Activated naive CD4-positive, alpha-beta T cell (primary cell): ENCODE data around the gene HSPA14.
"Not testable (repeated sequence)": the region's sequence is repeated elsewhere in the genome, so short reads cannot be mapped to it uniquely, and the experiment has no call there.

ENCODE experiments used
- DNase-seq, 4 experiments: peaks; one replicate each; lab custom pipeline; 2025; lab: John Stamatoyannopoulos, UW

HSPA14 gene

DNA sequence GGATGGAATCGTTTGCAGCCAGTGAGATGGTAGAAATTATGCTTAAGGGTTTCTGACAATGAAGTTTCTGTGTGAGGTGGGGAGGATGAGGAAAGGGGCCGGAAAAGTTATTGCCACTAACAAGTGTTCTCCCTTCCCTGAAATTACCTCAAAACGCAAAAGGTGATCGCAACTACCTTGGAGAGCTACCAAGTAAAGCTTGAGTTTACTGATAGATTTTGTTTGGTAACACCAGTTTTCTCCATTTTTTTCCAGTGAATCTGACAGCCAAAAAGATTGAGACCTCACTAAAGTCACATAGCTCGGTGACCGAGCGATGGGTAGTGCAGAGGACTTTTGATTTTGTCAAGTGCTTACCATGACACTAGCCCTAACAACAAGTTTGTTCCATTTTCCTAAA is 42.1 kb downstream of the HSPA14 start:
- DNase-seq: no peak

DNA sequence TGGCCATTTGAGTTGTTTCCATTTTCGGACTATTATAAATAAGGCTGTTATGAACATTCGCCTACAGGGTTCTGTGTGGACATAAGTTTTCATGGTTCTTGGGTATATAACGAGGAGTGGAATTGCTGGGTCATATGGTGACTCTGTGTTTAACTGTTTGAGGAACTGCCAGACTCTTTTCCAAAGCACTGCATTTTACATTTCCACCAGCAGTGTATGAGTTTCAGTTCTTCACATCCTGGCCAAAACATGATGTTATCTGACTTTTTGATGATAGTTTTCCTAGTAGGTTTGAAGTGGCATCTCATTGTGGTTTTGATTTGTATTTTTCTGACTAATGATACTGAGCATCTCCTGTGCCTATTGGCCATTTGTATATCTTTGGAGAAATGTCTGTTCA is 46.0 kb downstream of the HSPA14 start:
- no peak for DNase-seq

DNA sequence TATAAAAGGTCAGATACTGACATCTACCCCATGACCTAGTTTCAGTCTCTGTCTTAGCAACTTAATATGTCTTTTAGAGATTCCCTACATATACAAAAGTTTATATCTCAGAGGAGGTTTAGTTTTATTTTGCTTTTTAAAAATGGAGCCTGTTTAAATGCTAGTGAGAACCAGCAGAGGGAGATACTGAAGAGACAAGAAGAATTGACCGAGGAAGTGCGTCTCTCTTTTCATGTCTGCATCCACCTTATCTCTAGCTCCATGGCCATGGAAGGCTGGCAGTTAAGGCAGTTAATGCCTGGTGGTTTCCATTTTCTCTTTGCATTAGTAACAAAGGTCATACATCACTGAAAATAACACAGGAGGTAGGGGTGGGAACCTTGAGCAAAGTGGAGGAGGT is 51.2 kb downstream of the HSPA14 start:
- DNase-seq: no peak

DNA sequence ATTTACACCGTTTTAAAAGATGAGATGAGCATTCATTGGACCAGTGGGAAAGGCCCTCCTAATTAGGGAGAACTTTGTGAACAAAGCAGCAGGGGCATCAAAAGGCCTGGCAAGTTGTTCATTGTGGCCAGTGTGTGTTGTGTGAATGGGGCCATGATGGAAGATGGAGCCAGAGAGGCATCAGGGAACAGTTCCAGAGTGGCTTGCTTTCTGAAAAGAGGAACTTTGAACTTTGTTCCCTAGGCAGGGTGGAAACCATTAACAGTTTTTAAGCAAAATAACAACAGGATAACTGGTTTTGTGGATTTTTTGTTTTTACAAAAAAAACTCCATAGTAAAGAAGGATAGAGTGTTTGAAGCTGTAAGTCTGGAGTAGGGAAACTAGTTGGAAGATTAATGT is 53.0 kb downstream of the HSPA14 start:
- DNase-seq: no peak

DNA sequence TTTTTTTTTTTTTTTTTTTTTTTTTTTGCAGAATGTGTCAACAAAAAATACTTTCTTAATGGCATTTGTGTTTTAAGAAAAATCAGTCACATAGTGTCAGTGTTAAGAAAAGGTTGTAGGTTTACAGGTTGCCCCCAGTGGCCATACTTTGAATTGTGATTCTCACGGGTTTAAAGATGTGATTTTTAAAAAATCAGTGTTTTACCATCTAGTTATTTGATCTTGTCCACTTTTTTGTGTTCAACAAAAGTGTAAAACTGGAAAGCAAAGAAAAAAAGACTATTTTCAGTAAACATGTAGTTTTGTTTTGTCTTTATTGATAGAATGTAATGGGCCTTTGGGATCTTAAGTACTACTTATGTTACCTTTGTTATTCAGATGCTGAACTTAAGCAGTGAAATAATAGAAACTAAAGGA is 66.2 kb downstream of the HSPA14 start:
- no peak for DNase-seq

DNA sequence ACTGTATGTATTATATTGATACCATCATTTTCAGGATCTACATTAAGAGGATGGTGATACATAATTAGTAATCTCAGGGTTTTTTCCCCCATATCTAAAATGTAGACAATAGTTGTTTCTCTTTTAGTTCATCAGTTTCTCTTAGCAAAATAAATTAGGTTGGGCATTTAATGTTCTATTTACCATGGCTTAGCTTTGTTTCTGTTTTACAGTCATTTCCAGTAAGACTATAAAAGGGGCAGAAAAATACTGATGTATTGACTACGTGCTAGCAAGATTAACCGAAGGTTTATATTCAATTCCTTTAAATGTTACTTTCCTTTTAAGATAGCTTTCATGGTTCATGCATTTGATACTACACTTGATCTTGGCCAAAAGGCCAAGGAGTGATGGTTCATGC is 66.8 kb downstream of the HSPA14 start:
- no peak for DNase-seq

DNA sequence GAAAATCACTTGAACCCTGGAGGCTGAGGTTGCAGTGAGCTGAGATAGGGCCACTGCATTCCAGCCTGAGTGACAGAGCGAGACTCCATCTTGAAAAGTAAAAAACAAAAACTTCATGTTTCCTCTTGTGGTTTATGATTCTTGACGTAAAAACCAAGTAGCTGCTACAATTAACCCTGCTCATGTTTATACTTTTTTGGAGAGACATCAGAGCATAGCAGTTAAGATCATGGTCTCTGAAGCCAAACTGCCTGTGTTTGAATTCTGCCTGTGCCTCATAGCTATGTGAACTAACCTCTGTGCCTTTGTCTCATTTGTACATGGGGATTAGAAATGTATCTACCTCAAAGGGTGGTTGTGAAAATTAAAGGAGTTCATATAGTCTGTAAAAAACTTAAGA is 67.8 kb downstream of the HSPA14 start:
- DNase-seq: no peak

DNA sequence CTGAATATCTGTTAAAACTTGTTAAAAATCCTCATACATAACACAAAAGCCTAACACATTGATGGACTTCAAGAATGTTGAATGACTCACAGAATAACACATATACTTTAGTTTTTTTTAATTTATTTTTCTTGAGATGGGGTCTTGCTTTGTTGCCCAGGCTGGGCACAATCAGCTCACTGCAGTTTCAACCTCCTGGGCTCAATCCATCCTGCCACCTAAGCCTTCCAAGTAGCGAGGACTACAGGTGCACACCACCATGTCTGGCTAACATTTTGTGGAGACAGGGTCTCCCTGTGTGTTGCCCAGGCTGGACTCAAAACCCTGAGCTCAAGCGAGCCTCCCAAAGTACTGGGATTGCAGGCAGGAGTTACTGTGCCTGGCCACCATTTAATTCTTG is 68.7 kb downstream of the HSPA14 start:
- DNase-seq: no peak

DNA sequence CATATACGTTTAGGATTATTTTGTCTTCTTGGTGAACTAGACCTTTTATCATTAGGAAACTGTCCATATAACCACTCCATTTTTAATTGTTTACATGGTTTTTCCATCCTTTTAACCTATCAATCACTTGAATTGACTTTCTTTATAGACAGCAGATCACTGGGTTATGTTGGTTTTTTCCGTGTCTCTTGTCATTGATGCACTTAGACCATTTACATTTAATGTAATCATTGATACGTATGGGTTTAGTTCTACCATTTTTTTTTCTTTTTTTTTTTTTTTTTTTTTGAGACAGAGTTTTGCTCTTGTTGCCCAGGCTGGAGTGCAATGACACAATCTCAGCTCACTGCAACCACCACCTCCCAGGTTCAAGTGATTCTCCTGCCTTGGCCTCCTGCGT is 69.5 kb downstream of the HSPA14 start:
- not testable (repeated sequence) for DNase-seq

DNA sequence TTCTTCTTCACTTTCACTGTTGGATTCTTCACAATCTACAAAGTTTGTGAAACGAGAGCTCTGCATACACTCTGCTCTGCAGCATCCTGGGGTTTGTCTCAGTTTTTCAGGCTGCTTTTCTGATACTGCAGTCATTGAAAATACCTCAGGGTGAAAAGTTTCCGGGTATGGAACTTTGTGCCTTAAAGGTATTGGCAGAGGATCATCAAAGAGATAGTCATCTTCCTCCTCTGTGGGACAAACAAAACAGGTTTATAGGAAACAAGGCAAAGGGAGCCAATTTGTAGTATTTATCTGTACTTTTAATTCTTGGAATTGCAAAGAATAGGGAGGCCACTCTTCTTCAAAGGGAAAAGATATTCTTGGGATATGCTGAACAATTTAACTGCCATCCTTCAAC is 71.0 kb downstream of the HSPA14 start:
- DNase-seq: no peak

DNA sequence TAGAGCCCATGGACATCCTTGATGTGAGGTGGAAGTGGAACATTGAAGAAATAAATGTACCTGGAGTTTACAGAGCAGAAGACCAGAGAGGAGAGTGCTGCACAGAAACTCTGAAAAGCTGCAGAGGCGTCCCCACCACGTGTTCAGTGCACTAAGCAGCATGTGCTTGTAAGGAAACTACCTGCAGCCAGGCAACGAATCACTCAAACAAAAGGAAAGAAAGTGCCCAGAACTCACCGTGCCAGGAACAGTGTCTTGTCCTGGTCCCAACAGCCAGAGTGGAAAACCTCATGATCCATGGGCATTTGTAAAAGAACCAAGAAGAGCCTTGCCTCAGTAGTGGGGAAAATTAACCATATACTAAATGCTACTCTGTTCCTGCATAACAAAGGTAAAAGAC is 72.8 kb downstream of the HSPA14 start:
- no peak for DNase-seq

DNA sequence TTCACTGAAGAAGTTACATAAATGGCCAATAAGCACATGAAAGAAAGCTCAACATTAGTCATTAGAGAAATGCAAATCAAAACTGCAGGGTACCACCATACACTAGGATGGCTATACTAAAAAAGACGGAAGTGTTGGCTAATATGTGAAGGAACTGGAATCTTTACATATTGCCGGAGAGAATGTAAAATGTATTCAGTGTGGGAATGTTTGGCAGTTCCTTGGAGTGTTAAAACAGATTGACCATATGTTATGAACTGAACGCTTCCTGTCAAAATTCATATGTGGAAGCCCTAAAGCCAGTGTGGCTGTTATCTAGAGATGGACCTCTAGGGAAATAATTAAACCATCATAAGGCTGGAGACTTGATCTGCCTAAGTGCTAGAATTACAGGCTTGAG is 73.7 kb downstream of the HSPA14 start:
- no peak for DNase-seq

DNA sequence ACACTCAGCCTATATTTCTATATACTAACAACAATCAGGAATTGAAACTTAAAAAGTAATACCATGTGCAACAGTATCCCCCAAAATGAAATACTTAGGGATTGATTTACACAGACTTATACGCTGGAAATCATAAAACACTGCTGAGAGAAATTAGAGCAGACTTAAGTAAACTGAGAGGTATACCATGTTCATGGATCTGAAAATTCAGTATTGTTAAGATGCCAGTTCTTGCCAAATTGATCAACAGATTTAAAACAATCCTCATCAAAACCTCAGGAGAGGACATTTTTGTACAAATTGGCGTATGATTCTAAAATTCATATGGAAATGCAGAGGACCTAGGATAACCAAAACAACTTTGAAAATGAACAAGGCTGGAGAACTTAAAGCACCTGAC is 78.5 kb downstream of the HSPA14 start:
- no peak for DNase-seq

DNA sequence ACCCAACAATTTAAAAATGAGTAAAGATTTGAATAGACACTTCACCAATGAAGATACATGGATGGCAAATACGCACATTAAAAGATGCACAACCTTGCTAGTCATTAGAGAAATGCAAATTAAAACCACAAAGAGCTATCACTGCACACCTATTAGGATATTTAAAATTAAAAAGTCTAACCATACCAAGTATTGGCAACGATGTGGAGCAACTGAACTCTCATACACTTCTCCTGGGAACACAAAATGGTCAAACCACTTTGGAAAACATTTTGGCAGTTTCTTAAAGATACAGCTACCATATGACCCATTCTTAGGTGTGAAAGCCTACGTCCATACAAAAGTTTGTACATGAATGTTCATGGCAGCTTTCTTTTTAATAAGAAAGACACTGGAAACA is 79.7 kb downstream of the HSPA14 start:
- no peak for DNase-seq

DNA sequence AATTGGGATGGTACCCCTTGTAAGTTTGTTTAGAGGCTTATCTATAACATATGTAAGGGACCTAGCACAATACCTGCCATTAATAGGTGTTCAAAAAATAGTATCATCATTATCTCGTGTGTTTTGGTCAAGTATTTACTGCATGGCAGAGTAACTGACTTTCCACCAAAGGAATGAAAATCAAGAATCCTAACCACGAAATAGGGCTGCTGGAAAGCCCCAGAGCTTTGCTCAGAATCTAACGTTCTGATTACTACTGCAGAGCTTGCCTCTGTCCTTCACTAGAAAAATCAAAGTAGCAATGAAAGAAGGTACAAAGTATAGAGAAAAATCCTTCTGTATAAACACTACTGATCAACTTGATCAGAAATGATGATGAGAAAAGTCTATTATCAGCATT is 80.9 kb downstream of the HSPA14 start:
- no peak for DNase-seq
